SU-DHL-6 (cell line): ENCODE measurements around the gene TNXB.

ENCODE experiments used
- CTCF ChIP-seq: fragments of 200-600 bp; sonication (generic); IDR thresholded peaks from one replicate; pipeline ENCODE4 v1.5.1; 2017; ENCODE audit warnings: antibody characterized with exemption, mild to moderate bottlenecking, low read length, moderate library complexity; ENCODE audit not compliant: insufficient read depth, poor library complexity, severe bottlenecking
- EZH2phosphoT487 ChIP-seq: fragments of 200-600 bp; sonication (generic), shearing (Covaris generic); conservative IDR thresholded peaks from 2 replicates; pipeline ENCODE4 v1.6.1; 2018; ENCODE audit warnings: mild to moderate bottlenecking, antibody characterized with exemption, low read length, moderate library complexity, mixed read lengths

GRCh38 chr6:32047855-32048766 is 61.0 kb downstream of the TNXB start:
- TF ChIP-seq CTCF = peak; percentile 88
- no peak for TF ChIP-seq EZH2phosphoT487
